Spleen (tissue), 11 donors: Measurements from ENCODE around the gene FADS3. TPM values are rescaled to one million over a fixed set of nuclear protein-coding genes. Genes with fewer than 3 reads are reported as not detected.

Experiments used
- DNase-seq: peaks from one replicate; pipeline ENCODE4 v3.0.0-alpha.2; 2020
- H3K27ac ChIP-seq, 8 donors: fragments of 200-600 bp; sonication (generic) in 7 of 8; 1 replicate in 4 of 8; 2 replicates in 4 of 8; pipeline versions ENCODE4 v1.5.0 to v1.8.0; 2016 to 2021; ENCODE audit warnings: inconsistent platforms in 4 of 8, mild to moderate bottlenecking in 4 of 8, moderate library complexity in 1 of 8
- H3K27me3 ChIP-seq, 7 donors: fragments of 200-600 bp; sonication (generic) in 6 of 7; replicated peaks in 1 of 7; 1 replicate in 4 of 7; 2 replicates in 3 of 7; pipeline versions ENCODE4 v1.5.0 to v1.8.0; 2016 to 2021; ENCODE audit warnings: inconsistent platforms in 3 of 7, mild to moderate bottlenecking in 1 of 7
- H3K36me3 ChIP-seq, 6 donors: fragments of 200-600 bp; sonication (generic) in 5 of 6; 1 replicate in 4 of 6; 2 replicates in 2 of 6; pipeline versions ENCODE4 v1.5.0 to v1.8.0; 2016 to 2021; ENCODE audit warnings: inconsistent platforms in 2 of 6
- H3K4me1 ChIP-seq, 6 donors: fragments of 200-600 bp; sonication (generic) in 5 of 6; 1 replicate in 3 of 6; 2 replicates in 3 of 6; pipeline versions ENCODE4 v1.5.0 to v1.8.0; 2016 to 2021; ENCODE audit warnings: inconsistent platforms in 3 of 6
- H3K4me3 ChIP-seq, 8 donors: fragments of 200-600 bp; sonication (generic) in 7 of 8; 1 replicate in 4 of 8; 2 replicates in 4 of 8; pipeline versions ENCODE4 v1.5.0 to v1.8.0; 2016 to 2021; ENCODE audit warnings: inconsistent platforms in 4 of 8, mild to moderate bottlenecking in 4 of 8, moderate library complexity in 2 of 8
- H3K9me3 ChIP-seq, 8 donors: fragments of 200-600 bp; sonication (generic) in 7 of 8; 1 replicate in 4 of 8; 2 replicates in 4 of 8; pipeline versions ENCODE4 v1.5.0 to v1.8.0; 2016 to 2021; ENCODE audit warnings: inconsistent platforms in 4 of 8
- CTCF ChIP-seq, 11 experiments: fragments of 200-600 bp in 7 of 11; fragments of 450-650 bp in 4 of 11; sonication (generic) in 4 of 11; IDR thresholded peaks in 8 of 11; conservative IDR thresholded peaks in 3 of 11; 1 replicate in 7 of 11; 2 replicates in 4 of 11; pipeline versions ENCODE4 v1.4.0 to v1.8.0; 2016 to 2021; ENCODE audit warnings: antibody characterized with exemption in 11 of 11, inconsistent platforms in 4 of 11, mild to moderate bottlenecking in 1 of 11
- POLR2A ChIP-seq, 3 donors: fragments of 450-650 bp; IDR thresholded peaks; one replicate each; pipeline ENCODE4 v1.5.1; 2017; ENCODE audit warnings: antibody characterized with exemption in 3 of 3, mild to moderate bottlenecking in 1 of 3
- POLR2AphosphoS5 ChIP-seq, 3 donors: sonication (generic); formaldehyde crosslinking; IDR thresholded peaks; one replicate each; pipeline ENCODE4 v1.5.1; 2017; ENCODE audit warnings: antibody characterized with exemption in 3 of 3
- WGBS, 5 donors: extraction: QIAGEN DNeasy Blood & Tissue Kit in 3 of 5; methylation state at CpG; one replicate each; pipeline versions ENCODE4 v1.1.5 to v1.1.7; 2013 to 2018; 5-methylcytosine and 5-hydroxymethylcytosine counted together
- intact Hi-C: fragments of 100-400 bp; cut with DNase I; formaldehyde crosslinking; loops from one replicate; pipeline ENCODE4 v1.15.0; 2023; ENCODE audit warnings: low total_unique reads
- polyA plus RNA-seq, 3 donors: library from polyadenylated mRNA; stranded (reverse); fragments of 200-250 nt; gene quantifications; one replicate each; pipeline ENCODE4 v1.2.1, GENCODE V29; 2013
- total RNA-seq, 7 donors: library from RNA; depleted of rRNA in 3 of 7; stranded (reverse); fragments of >200 nt in 3 of 7; fragmentation: NEBNext Ultra II Directional in 4 of 7; extraction: Animal tissue kit (Norgen Biotek cat#: 25700) in 4 of 7; gene quantifications; one replicate each; pipeline versions ENCODE4 v1.1.0 to v1.2.1, GENCODE V29; 2016 to 2021
- donor health status: healthy with polysubstance abuse.
- donor health status: DM: no; HTN: no; CAD: no; lungs with moderate emphysema.
- donor health status: DM: no; HTN: no; CAD: no.
- donor health status: Bipolar disorder and iron deficiency.
- donor health status: healthy.
- donor health status: DM: no; HTN: no; CAD: no.
- donor health status: DM: yes; HTN: yes; CAD: no.

Gene FADS3
- total and polyA plus RNA-seq, 10 donors, result 26.3 to 63.6 (median 38.5) TPM

GRCh38 chr11:61834278-61835048 is 56.9 kb downstream of the FADS3 start:
- 25 to 32% (median 29%) methylated on average over 10 to 12 of the region's 12 CpGs for WGBS, 5 donors
- TF ChIP-seq POLR2AphosphoS5 (IDR thresholded peaks at IDR 0.05), result peak in 2 of 3 donors; percentile 35 to 59
- no peak for TF ChIP-seq POLR2A (IDR thresholded peaks at IDR 0.05)
- no peak for TF ChIP-seq CTCF (IDR thresholded peaks at IDR 0.05 in 8 of 11, conservative IDR thresholded peaks at IDR 0.05 in 3 of 11)
- intact Hi-C loops, result no loop called here
- H3K9me3 ChIP-seq, result no peaks in the 10 kb centered on the region
- peaks cover 5 to 72% (median 21%) of the 10 kb centered on the region in 6 donors for H3K4me1 ChIP-seq
- H3K27me3 ChIP-seq, result peaks cover 0 to 6% (median 0%) of the 10 kb centered on the region in 7 donors
- peak overlapping the region in 1 of 8 donors; percentile 9 for H3K4me3 ChIP-seq
- DNase-seq, result peak; percentile 78
- no peaks in the 10 kb centered on the region for H3K36me3 ChIP-seq
- H3K27ac ChIP-seq, result peak overlapping the region; percentile 27 to 82 (median 72)

- H3K9me3 ChIP-seq, result no peaks in the 10 kb centered on the region
- 83 to 93% (median 90%) methylated on average over 12 of the region's 12 CpGs for WGBS, 5 donors
- H3K36me3 ChIP-seq, result no peaks in the 10 kb centered on the region
- H3K4me1 ChIP-seq, result peaks cover 8 to 78% (median 27%) of the 10 kb centered on the region in 6 donors
- H3K4me3 ChIP-seq, result no peak overlapping the region
- DNase-seq, result no peak
- intact Hi-C loops, result no loop called here
- TF ChIP-seq POLR2AphosphoS5 (IDR thresholded peaks at IDR 0.05) (no peak), POLR2A (IDR thresholded peaks at IDR 0.05) (no peak), CTCF (IDR thresholded peaks at IDR 0.05 in 8 of 11, conservative IDR thresholded peaks at IDR 0.05 in 3 of 11) (no peak)
- peak overlapping the region in 6 of 8 donors; percentile 62 to 82 (median 75) for H3K27ac ChIP-seq
- peaks cover 0 to 11% (median 3%) of the 10 kb centered on the region in 7 donors for H3K27me3 ChIP-seq
Observed at GRCh38 chr11:61833926-61834277, 57.4 kb downstream of the FADS3 start.

DNA sequence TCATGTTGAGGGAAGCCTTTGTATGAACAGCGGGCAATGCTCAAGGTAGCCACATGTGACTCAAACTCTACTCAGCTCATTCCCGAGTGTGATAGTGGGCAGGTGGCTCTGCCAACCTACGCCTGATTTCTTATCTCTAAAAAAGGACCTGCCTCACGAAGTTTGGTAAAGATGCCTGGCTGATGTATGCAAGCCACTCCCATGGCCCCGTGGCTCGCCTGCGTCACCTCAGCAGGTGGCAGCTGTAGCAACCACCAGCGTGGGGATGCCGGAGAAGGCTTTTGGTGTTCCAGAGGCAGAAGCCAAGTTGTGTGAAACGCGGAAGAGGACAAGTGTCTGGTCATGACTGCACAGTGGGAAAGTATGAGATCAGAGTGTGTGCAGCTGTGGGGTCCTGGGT is 57.9 kb downstream of the FADS3 start:
- no peaks in the 10 kb centered on the region for H3K36me3 ChIP-seq
- TF ChIP-seq CTCF (IDR thresholded peaks at IDR 0.05 in 8 of 11, conservative IDR thresholded peaks at IDR 0.05 in 3 of 11) (no peak), POLR2A (IDR thresholded peaks at IDR 0.05) (no peak), POLR2AphosphoS5 (IDR thresholded peaks at IDR 0.05) (no peak)
- intact Hi-C loops, result no loop called here
- H3K9me3 ChIP-seq, result no peaks in the 10 kb centered on the region
- H3K4me3 ChIP-seq, result no peak overlapping the region
- H3K27me3 ChIP-seq, result peaks cover 0 to 16% (median 6%) of the 10 kb centered on the region in 7 donors
- peak; percentile 62 for DNase-seq
- 74 to 85% (median 83%) methylated on average over 11 of the region's 11 CpGs for WGBS, 5 donors
- peaks cover 13 to 82% (median 31%) of the 10 kb centered on the region in 6 donors for H3K4me1 ChIP-seq
- peak overlapping the region in 2 of 8 donors; percentile 81 to 82 for H3K27ac ChIP-seq

GRCh38 chr11:61832754-61833153 is 58.6 kb downstream of the FADS3 start:
- TF ChIP-seq CTCF (IDR thresholded peaks at IDR 0.05 in 8 of 11, conservative IDR thresholded peaks at IDR 0.05 in 3 of 11), result no peak
- Histone ChIP-seq H3K27me3 (peaks cover 0 to 23% (median 6%) of the 10 kb centered on the region in 7 donors), H3K4me3 (no peak overlapping the region), H3K36me3 (no peaks in the 10 kb centered on the region), H3K9me3 (no peaks in the 10 kb centered on the region), H3K27ac (peak overlapping the region in 1 of 8 donors; percentile 88), H3K4me1 (peaks cover 20 to 89% (median 38%) of the 10 kb centered on the region in 6 donors)
- intact Hi-C loops, result no loop called here
- 67 to 78% (median 73%) methylated on average over 3 to 7 of the region's 7 CpGs for WGBS, 5 donors
- DNase-seq, result peak; percentile 40
